Measurements from ENCODE around the gene RSPO1.
A peak's percentile ranks its signal among the peaks of the same experiment; 100 is the strongest.
"Not testable (repeated sequence)": the region's sequence is repeated elsewhere in the genome, so short reads cannot be mapped to it uniquely, and the experiment has no call there.

RSPO1 gene

DNA sequence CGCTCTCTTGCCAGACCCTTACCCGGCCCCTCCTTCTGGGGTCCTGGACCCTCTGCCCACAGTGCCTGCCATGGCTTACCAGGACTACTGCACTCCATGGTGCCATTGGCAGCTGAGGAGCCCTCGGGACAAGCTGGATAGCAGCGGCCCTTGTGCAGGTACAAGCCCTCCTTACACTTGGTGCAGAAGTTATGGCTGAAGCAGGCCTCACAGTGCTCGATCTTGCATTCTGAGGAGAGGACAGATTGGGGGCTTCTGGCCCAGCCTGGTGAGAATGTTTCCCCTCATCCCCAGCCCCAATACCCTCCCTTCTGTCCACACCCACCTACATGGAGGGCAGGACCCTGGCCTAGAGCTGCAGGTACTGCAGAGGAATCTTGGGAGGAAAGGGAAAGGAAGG is 20.6 kb downstream of the RSPO1 start:
- no peak for DNase-seq

DNA sequence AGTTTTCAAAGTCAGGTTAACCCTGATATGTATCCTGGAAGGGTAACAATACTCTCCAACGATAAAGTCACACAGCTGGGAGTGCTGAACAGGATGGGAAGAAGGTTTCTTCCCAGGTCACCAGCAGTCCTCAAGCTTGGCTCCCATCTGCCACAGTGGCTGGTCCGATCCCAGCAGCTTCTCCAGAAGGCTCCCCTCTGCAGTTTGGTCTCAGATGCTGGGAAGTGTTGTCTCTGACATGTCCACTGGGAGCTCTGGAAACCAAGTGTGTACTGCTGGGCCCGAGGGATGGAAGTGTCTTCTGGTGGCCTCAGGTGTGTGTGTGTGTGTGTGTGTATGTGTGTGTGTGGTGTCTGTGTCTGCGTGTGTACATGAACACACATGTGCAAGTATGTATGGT is 22.5 kb downstream of the RSPO1 start:
- DNase-seq, result no peak

GRCh38 chr1:37609994-37610393 is 24.7 kb downstream of the RSPO1 start:
- no peak for DNase-seq

DNA sequence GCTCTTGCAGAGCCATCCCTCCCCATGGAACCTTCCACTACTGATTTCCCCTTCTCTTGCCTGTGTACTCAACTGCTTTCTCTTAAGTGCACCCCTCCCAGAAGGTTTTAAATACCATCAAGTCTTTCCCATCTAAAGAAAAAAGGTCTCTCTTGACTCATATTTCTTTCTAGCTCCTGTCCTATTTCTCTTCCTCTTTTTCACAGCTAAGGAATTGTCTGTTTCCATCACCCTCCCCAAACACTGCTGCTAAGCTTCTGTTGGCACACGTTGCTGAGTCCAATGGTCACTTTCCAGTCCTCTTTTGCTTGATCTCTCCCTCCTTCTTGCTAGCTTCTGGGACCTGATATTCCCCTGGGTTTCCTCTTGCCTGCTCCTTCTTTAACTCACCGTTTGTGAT is 25.7 kb downstream of the RSPO1 start:
- no peak for DNase-seq

DNA sequence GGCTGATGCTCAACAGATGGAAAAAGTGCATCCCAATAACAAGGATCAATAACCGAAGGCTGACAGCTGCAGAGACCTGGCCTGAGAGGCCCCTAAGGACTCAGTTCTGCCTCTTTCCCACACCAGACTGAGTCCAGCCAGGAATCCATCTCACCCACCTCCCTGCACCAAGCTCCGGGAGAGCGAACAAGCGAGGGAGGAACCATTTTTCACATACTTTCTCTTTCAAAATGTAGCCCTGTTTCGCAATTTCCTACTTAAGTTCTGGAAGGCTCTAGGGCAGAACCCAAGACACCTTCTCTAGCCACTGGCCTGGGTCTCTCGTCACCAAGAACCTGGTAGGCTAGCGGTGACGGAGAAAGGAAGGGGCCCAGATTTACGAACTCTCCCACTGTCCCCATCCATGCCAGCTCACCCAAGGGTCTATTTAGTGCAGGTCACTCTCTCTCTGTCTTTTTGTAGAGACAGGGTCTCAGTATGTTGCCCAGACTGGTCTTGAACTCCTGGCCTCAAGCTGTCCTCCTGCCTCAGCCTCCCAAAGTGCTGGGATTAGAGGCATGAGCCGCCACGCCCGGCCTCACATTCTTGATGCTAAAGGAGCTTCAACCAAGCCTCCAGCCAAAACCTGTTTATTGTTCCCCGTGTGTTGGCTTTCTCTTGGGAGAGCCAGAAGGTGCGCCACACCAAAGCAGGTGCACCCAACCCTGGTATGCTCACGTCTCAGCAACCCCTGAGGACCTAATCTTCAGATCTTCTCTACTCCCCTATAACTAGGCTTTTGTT is 28.0 kb downstream of the RSPO1 start:
- no peak for DNase-seq

DNA sequence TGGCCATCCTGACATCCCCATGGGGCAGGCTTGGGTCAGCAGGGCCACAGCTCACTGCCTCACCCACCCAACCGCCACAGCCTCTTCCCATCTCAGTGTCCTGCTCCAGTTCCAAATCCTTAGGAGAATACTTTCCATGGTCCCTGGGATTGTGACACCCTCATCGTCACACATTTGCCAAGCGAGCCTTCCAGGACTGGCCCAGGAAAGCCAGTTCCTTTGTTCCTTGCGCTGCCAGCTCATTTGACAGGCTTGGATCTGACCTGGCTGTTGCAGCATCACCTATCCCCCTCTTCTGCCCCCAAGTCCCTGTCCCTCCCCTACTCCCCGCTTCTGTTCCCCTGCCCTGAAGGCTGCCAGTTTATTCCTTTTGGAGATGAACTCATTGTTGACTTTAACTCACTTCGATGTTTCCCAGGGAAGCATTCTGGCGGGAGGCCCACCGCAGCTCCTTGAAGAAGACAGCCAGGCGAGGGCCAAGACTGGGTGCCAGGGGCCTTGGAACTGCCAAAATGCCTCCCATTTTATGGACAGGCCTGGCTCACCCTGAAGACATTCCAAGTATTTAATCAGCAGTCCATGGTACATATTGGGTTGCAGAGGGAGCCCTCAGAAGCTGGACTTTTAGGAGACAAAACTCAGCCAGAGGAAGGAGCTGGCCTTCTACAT is 28.8 kb downstream of the RSPO1 start:
- peak in 1 of 2 experiments; percentile 64 for DNase-seq

DNA sequence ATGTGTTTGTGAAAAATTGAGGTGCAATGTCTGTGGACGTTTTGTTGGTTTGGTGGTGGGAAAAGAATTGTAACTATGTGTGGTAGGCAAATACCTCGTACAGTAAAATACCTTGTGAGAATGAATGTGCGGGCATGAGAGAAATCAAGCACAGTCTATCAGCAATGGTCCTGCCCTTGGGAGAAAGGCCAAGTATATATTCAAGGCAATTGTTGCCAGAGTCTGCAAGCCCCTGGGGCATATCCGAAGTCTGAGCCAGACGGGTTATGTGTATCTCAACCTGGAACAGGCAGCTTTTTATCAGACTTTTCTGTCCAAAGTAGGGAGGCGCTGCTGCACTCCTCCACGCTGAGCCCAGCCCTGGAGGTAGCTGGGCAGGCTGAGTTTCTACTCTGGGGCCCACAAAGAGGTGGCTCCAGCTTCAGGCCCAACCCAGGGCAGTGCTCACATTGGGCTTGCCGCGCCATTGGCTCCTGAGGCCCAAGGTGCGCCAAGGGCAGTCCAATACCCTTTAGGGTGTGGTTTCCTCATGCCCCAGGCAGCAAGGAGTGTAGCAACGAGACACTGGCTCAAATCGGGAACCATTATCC is 29.5 kb downstream of the RSPO1 start:
- DNase-seq, result peak in 1 of 2 experiments; percentile 42

DNA sequence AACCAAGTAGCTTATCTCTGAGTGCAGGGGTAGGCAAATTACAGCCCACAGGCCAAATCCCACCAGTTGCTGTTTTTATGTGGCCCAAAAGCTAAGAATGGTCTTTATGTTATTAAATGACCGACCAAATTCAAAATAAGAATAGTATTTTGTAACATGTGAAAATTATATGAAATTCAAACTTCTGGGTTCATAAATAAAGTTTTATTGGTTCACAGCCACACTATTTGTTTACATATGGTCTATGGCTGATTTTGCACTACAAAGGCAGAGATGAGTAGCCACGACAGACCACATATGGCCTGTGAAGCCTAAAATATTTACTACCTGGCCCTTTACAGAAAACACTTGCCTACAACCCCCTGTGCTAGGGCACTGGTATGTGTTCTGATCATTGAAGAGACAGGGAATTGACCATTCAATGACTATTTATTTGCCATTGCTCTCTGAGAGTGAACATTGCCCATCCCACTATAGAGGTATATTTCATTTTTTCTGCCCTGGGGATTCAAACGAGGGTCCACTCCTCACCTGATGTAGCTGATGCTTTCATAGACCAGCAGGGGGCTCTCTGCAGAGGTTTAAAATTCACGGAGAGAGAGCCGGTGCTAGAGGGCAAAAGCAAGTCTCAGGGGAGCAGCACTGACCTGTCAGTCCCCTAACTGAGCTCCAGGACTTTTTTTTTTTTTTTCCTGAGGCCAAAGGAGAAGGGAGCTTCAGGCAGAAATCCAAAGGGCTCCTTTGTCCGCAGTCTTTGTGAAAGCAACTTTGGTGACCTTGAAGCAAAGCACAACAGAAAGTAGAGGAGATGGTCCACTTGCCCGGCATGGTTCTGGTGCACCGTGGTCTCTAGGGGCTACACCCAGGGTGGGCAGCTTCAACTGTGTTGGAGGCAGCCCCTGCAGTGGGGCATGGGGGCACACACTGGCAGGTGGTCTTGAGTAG is 31.7 kb downstream of the RSPO1 start:
- peak; percentile 4 to 63 for DNase-seq

GRCh38 chr1:37601441-37601840 is 33.3 kb downstream of the RSPO1 start:
- DNase-seq, result no peak

- peak; percentile 15 to 20 for DNase-seq
These were observed 34.8 kb downstream of the RSPO1 start for GRCh38 chr1:37599940-37600339.

DNA sequence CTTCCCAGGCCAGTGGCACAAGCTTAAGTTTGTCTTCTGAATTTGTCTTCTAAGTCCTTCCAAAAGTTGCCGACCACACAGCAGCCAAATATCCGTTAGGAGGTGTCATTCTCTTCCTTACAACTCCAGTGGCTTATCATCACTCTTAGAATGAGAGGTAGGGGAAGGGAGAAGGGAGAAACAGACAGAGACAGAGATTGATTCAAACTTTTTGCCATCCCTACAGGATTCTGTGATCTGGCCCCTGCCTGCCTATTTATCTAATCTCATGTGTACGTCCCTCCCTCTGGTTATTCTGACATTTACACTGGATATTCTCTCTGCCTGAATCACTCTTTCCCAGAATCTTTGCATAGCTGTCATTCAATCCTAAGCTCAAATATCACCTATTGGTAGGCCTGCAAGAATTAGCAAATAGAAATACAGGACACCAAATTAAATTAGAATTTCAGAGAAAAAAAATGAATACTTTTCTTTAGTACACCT is 38.5 kb downstream of the RSPO1 start:
- no peak for DNase-seq

- peak; percentile 96 to 98 for DNase-seq
These were observed 39.1 kb downstream of the RSPO1 start, which contains the start of gene GNL2 for GRCh38 chr1:37595440-37596181. GNL2 (minus strand) TSS chr1:37595937; CDS start chr1:37595822, 115 bp downstream.

DNA sequence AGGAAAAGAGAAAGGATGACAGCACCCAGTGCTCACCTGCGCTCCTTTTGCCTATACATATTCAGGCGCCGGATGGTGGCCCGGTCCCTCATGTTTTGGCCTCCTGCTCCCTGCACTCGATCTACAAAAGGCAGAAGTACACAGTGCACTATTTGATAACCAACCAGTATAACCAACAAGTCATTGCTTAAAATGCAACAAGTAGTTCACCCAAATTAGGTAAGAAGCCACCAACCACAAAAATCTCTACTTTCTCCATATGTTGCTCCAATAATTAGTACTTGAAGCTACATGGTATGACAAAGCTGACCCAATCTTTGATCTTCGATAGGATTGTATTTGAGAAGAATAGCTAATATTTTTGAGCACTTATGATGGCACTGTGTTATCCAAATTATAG is 41.0 kb downstream of the RSPO1 start:
- no peak for DNase-seq

- no peak for DNase-seq
These were observed 45.8 kb downstream of the RSPO1 start for GRCh38 chr1:37588939-37589338.

DNA sequence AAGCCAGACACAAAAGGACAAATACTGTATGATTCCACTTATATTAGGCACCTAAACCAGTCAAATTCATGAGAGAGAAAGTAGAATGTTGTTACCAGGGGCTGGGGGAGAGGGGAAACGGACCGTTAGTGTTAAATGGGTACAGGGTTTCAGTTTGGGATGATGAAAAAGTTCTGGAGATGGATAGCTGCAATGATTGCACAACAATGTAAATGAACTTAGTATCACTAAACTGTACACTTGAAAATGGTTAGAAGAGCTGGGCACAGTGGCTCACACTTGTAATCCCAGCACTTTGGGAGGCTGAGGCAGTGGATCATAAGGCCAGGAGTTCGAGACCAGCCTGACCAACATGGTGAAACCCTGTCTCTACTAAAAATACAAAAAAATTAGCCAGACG is 50.1 kb downstream of the RSPO1 start:
- not testable (repeated sequence) for DNase-seq

- no peak for DNase-seq
These were observed 59.0 kb downstream of the RSPO1 start for GRCh38 chr1:37575692-37576091.

GRCh38 chr1:37574834-37575480 is 59.7 kb downstream of the RSPO1 start:
- no peak for DNase-seq

GRCh38 chr1:37570528-37571334 is 64.0 kb downstream of the RSPO1 start:
- DNase-seq, result no peak

DNA sequence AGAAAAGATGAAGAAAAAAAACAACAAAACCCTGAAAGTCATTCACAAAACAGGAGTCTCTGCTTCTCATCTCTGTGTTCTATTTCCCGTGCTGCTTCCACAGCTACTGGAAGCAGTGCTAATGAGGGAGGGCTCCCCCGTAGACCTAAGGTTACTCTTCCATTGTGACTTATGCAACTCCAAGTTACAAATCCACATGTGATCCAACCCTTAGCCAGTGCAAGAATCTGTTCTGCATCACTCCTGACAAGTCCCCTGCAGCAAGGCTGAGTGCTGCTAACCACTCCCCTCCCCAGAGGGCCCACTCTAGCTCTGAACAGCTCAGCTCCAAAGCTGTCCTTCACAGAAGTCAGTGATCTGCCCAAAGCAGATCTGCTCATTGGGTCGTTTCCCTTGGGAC is 67.7 kb downstream of the RSPO1 start:
- no peak for DNase-seq

- DNase-seq, result no peak
These were observed 69.8 kb downstream of the RSPO1 start for GRCh38 chr1:37564892-37565291.

DNA sequence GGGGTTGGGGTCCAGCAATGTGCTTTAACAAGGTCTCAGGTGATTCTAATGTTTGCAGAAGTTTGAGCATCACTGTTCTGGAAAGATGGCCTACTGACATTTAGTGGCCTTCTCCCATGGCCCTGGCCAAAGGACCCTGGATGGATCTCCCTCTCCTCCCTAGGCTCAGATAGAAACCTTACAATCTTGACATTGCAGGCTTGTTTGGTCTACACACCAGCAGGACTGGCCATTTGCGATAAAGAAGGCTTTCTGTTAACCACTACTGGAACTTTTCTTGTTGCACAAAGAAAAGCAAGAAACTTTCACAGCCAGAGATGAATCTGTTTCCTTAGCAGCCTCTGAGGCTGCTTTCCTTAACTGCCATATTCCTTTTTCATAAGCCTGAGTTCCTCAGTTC is 71.7 kb downstream of the RSPO1 start:
- no peak for DNase-seq

Measured in NCI-H446 (cell line).